Fibroblast of pulmonary artery (primary cell): Measurements from ENCODE around the gene DENND4B.
"Not testable (repeated sequence)": the region's sequence is repeated elsewhere in the genome, so short reads cannot be mapped to it uniquely, and the experiment has no call there.

ENCODE experiments used
- DNase-seq: peaks from one replicate; pipeline ENCODE4 v3.0.0-alpha.2; 2010; ENCODE audit warnings: low read depth
- H3K4me3 ChIP-seq: replicated peaks from 2 replicates; pipeline ENCODE4 v1.5.1; 2011; ENCODE audit warnings: low read depth, mild to moderate bottlenecking, control low read depth, low read length, moderate library complexity
- TF ChIP-seq, protein P1 (sequence below): IDR thresholded peaks from 2 replicates; pipeline ENCODE4 v1.5.1; 2011; ENCODE audit warnings: mild to moderate bottlenecking, control low read depth, low read length, inconsistent platforms; ENCODE audit errors: missing control alignments

Gene DENND4B

DNA sequence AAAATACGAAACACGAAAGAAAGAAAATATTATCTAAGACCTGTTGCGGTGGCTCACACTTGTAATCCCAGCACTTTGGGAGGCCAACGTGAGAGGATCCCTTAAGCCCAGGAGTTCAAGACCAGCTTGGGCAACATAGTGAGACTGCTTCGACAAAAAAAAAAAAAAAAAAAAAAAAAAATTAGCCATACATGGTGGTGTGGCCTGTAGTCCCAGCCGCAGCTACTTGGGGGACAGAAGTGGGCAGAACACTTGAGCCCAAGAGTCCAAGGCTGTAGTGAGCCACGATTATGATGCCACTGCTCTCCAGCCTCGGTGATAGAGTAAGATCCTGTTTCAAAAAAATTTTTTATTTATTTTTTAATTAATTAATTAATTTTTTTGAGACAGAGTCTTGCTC lies 41.1 kb upstream of the DENND4B start:
- TF ChIP-seq, protein P1, sequence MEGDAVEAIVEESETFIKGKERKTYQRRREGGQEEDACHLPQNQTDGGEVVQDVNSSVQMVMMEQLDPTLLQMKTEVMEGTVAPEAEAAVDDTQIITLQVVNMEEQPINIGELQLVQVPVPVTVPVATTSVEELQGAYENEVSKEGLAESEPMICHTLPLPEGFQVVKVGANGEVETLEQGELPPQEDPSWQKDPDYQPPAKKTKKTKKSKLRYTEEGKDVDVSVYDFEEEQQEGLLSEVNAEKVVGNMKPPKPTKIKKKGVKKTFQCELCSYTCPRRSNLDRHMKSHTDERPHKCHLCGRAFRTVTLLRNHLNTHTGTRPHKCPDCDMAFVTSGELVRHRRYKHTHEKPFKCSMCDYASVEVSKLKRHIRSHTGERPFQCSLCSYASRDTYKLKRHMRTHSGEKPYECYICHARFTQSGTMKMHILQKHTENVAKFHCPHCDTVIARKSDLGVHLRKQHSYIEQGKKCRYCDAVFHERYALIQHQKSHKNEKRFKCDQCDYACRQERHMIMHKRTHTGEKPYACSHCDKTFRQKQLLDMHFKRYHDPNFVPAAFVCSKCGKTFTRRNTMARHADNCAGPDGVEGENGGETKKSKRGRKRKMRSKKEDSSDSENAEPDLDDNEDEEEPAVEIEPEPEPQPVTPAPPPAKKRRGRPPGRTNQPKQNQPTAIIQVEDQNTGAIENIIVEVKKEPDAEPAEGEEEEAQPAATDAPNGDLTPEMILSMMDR = no peak
- no peak for DNase-seq
- no peak overlapping the region for H3K4me3 ChIP-seq

DNA sequence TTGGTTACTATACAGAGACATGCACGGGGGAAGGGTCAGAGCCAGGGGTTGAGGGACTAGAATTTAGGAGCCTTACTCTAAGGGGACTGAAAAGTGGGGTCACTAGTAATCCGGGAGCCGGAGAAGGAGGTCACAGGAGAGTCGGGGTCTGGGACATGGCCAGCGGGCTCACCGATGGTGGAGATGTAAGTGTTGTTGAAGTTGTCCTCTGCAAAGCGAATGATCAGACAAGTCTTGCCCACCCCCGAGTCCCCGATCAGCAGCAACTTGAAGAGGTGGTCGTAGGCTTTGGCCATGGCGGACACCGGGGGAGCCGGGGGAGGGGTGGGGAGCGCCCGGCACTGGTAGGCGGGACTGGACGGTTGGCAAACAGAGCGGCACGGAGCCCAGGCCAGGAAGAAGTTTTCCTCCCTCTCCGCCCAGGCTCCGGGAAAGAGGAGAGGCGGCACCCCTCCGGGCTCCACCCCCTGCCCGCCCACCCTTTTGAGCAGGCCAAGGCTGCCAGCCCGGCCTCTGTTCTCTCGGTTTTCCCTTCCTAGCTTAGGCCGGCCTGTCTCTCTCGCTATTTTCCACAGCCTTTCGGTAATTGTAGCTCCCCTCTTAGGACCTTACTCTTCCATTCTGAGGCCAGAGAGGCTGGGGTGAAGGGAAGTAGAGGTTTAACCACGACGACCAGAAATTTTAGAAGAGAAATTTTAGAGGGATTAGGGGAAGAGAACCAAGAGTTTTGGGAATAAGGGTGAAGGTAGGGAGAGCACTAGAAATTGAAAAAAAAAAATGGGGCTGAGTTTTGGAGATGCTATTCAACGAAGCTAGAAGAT lies 39.6 kb upstream of the DENND4B start, which contains the start of gene RAB13:
Gene RAB13 (minus strand): TSS at position 399 of the 821 bp plus-strand sequence. CDS start 103 bp downstream, at position 296.
- peak within 1 kb of the TSS; percentile 70 for H3K4me3 ChIP-seq
- peak; percentile 86 for DNase-seq
- TF ChIP-seq, protein P1 = no peak

DNA sequence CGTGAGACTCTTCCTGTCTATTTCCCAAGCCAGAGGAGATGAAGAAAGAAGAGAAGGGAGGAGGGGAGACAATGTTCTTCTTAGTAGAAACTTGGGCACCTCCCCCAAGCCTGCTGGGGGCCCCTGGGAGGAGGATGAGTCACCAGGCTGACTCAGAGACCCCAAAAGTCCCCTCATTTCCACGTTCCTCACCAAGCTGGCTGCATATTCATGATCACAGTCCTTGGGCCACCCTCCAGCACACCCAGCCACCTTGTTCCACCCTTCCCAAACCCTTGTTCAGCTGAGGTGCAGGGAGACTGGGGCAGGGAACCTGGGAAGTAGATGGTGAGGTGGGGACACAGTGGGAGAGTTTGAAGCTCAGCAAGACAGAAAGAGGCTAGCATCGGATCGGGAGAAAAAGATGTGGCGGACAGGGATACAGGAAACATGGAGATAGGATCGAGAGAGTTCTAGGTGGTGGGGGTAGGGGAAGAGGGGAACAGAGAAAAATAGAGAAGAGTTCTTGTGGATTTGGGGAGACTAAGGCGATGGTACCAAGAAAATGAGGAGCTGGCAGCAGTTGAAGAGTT lies 38.9 kb upstream of the DENND4B start:
- DNase-seq = peak; percentile 84
- peak overlapping the region; percentile 70 for H3K4me3 ChIP-seq
- TF ChIP-seq, protein P1 = no peak

DNA sequence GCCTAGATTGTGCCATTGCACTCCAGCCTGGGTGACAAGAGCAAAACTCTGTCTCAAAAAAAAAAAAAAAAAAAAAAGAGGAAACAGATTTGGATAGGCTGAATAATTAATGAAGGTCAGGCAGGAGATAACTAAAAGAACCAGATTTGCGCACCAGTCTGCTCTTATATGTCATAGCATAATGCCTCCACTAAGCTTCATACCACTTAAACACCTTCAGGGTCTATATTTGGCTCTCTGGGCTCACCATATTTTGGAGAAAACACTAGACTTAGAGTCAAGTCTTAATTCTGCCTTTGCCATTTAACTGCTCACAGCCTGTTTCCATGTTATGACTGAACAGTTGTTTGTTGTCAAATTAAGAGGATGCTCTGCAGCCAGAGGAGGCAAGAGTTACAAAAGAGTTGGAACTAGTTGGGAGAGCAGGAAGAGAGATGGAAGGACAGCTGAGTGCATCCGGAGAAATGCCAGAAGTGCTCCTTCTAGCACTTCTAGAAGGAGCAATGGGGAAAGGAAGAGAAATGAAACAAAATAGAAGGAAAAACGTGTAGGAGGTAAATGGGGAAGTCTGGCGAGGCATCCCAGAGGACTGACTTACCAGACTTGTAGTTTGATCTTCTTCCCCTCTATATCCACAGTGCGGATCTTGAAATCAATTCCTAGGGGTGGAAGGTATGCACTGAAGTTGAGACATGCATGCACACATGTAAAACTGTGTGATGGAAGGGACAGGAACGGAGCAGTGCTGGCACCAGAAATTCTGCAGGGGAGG lies 37.8 kb upstream of the DENND4B start:
- H3K4me3 ChIP-seq = peak overlapping the region; percentile 70
- DNase-seq = peak; percentile 26
- TF ChIP-seq, protein P1 = no peak

DNA sequence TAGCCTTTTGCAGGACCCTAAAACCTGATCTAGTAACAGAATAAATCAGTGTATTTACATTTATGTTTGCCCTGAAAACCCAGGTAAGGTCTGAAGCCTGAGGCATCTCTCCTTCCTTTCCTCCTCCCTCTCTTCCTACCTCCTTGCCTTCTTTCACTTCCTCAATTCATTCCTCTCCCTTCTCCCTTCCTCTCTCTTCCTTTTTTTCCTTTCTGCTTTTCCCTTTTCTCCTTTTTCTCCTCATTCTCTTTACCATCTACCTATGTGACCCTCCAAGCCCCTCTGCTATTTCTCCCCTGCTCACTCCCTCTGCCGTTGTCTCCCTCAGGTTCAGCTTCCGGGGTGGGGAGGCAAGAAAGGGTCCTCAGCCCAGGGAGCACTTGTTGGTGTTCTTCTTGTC lies 35.2 kb upstream of the DENND4B start:
- not testable (repeated sequence) for DNase-seq, H3K4me3 ChIP-seq

DNA sequence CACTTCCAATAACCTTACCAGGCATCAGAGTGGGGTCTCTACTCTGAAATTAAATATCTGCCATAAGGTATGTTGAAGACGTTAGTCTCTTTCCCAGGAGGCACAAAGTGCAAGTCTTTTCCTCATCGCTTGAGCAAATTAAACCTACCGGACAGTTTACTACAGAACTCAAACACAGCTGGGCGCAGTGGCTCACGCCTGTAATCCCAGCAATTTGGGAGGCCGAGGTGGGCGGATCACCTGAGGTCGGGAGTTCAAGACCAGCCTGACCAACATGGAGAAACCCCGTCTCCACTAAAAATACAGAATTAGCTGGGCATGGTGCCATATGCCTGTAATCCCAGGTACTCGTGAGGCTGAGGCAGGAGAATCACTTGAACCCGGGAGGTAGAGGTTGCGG lies 32.6 kb upstream of the DENND4B start:
- H3K4me3 ChIP-seq, DNase-seq: not testable (repeated sequence)

DNA sequence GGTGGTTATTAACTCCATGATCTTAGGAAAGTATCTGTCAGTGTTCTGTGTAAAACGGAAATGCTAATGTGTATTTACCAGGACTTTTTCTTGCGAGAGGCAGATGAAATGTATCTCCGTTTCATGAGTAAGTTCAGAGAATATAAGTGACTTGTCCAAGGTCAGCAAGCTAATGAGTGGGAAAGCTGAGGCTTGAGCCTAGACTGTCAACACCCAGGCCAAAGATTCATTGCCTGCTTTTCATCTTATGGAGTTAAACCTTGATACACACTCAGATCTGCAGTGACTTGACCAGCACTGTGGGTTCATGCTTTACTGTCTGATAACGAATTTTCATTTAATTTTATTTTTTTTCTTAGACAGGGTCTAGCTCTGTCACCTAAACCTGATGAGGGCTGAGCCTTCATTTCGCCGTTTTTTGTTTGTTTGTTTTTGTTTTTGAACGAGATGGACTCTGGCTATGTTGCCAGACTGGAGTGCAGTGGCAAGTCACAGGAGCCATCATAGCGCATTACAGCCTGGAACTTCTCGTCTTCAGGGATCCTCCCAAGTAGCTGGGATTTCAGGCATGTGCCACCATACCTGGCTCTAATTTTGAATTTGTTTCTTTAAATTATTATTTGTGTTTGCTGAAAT lies 31.9 kb upstream of the DENND4B start:
- H3K4me3 ChIP-seq = peak overlapping the region; percentile 94
- no peak for DNase-seq
- TF ChIP-seq, protein P1 = no peak
